ENCODE measurements around the gene ADGRF5.

The ADGRF5 gene

DNA sequence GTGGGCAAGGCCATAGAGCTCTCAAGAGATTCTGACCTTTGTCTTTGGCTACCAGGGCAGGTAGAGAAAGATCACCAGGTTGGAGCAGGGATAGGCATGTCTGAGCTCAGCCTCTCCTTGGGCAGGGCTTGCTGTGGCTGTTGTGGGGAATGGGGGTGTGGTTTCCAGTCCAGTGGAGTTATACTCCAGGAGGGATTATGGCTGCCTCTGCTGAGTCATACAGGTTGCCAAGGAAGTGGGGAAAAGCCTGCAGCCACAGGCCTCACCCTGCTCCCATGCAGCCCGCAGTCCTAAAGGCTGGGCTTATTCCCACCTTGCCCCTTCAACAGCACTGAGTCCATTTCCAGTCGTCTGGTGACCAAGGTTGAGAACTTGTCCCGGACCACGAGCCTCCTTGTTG, 106.6 kb downstream of the ADGRF5 start:
- DNase-seq (ENCODE audit: low read depth), result no peak

DNA sequence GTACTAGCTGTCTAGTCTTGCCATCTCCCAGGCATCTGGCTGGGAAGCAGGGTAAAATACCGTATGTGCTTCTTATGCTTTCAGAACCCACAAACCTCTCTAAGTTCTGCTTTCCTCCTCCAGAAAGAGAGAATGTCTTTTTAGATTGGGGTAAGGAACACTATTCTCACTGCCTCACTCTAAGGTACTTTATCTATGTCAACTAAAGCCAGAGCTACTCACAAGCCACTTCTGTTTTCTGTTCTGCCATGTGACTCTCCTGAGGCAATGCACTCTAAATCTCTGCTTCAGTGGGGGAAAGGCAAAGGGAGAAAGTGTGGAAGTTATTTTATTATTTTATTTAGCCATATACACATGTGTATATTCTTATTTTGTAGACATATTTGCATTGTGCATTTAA, 112.9 kb downstream of the ADGRF5 start:
- DNase-seq (ENCODE audit: low read depth), result no peak

All from stimulated activated CD8-positive, alpha-beta memory T cell treated with anti-CD3 and anti-CD28 coated beads, Interleukin-4, amount 100 ng/mL, for 24 hours (primary cell).